Body of pancreas (tissue), 4 donors: ENCODE data around the gene MSI2. TPM values are rescaled to one million over a fixed set of nuclear protein-coding genes. Genes with fewer than 3 reads are reported as not detected.

Experiments used
- ATAC-seq: fragments of 150-250 bp; one replicate; pipeline ENCODE4 v1.9.1; 2016
- DNase-seq, 4 donors: peaks; one replicate each; pipeline ENCODE4 v3.0.0-alpha.2; 2019
- H3K27ac ChIP-seq, 4 donors: fragments of 200-600 bp; sonication (generic); 1 replicate in 3 of 4; 2 replicates in 1 of 4; pipeline versions ENCODE4 v1.5.1 to v1.6.1; 2016 to 2019; ENCODE audit warnings: mild to moderate bottlenecking in 1 of 4, mixed read lengths in 1 of 4, moderate library complexity in 1 of 4
- H3K27me3 ChIP-seq, 2 donors: fragments of 200-600 bp; sonication (generic); one replicate each; pipeline ENCODE4 v1.6.0; 2016; ENCODE audit warnings: mild to moderate bottlenecking in 1 of 2
- H3K36me3 ChIP-seq, 2 donors: fragments of 200-600 bp; sonication (generic); replicated peaks in 1 of 2; 2 replicates each; pipeline ENCODE4 v1.5.1; 2016; ENCODE audit warnings: low read depth in 2 of 2; ENCODE audit not compliant: insufficient read depth in 1 of 2
- H3K4me1 ChIP-seq: fragments of 200-600 bp; sonication (generic); one replicate; pipeline ENCODE4 v1.6.0; 2016
- H3K4me3 ChIP-seq, 2 donors: fragments of 200-600 bp; sonication (generic); 1 replicate in 1 of 2; 2 replicates in 1 of 2; pipeline ENCODE4 v1.5.1; 2016 to 2019
- H3K9me3 ChIP-seq, 3 donors: fragments of 200-600 bp; sonication (generic); 1 replicate in 2 of 3; 2 replicates in 1 of 3; pipeline ENCODE4 v1.5.1; 2016
- CTCF ChIP-seq, 7 experiments: fragments of 450-650 bp in 4 of 7; fragments of 200-600 bp in 3 of 7; sonication (generic) in 3 of 7; IDR thresholded peaks; one replicate each; pipeline ENCODE4 v1.5.1; 2016 to 2019; ENCODE audit warnings: antibody characterized with exemption in 7 of 7
- POLR2A ChIP-seq, 3 donors: fragments of 450-650 bp; IDR thresholded peaks; one replicate each; pipeline ENCODE4 v1.6.1; 2016; ENCODE audit warnings: antibody characterized with exemption in 3 of 3, mild to moderate bottlenecking in 2 of 3
- WGBS, 2 donors: methylation state at CpG; one replicate each; pipeline ENCODE4 v1.1.5; 2017; 5-methylcytosine and 5-hydroxymethylcytosine counted together
- intact Hi-C: fragments of 100-400 bp; cut with DNase I; formaldehyde crosslinking; loops from one replicate; pipeline ENCODE4 v1.15.1; 2023
- total RNA-seq, 2 donors: library from RNA; depleted of rRNA; stranded (reverse); fragments of >200 nt; gene quantifications; one replicate each; pipeline ENCODE4 v1.1.0, GENCODE V29; 2016

The MSI2 gene
- total RNA-seq, 2 donors from 2014 or later: 21.1 to 28.5 TPM

- WGBS, 2 donors: 71 to 79% methylated on average over 10 of the region's 10 CpGs
- ATAC-seq: peak; percentile 27
- H3K27ac ChIP-seq: no peak overlapping the region
These were observed 55.2 kb downstream of the MSI2 start for GRCh38 chr17:57311281-57312216.

GRCh38 chr17:57312242-57312641, 55.9 kb downstream of the MSI2 start:
- Histone ChIP-seq H3K27me3 (no peaks in the 10 kb centered on the region), H3K4me3 (no peak overlapping the region), H3K36me3 (no peaks in the 10 kb centered on the region), H3K27ac (no peak overlapping the region), H3K9me3 (no peaks in the 10 kb centered on the region), H3K4me1 (no peaks in the 10 kb centered on the region)
- WGBS, 2 donors: 50 to 71% methylated on average over 2 of the region's 2 CpGs
- intact Hi-C loops: no loop called here
- DNase-seq (no peak), ATAC-seq (no peak)
- TF ChIP-seq CTCF (IDR thresholded peaks at IDR 0.05) (no peak), POLR2A (IDR thresholded peaks at IDR 0.05) (no peak)

More at GRCh38 chr17:57311281-57312216, 55.2 kb downstream of the MSI2 start:
- intact Hi-C loops: no loop called here
- Histone ChIP-seq H3K4me3 (no peak overlapping the region), H3K9me3 (no peaks in the 10 kb centered on the region), H3K27me3 (no peaks in the 10 kb centered on the region), H3K36me3 (no peaks in the 10 kb centered on the region), H3K4me1 (no peaks in the 10 kb centered on the region)
- TF ChIP-seq POLR2A (IDR thresholded peaks at IDR 0.05): no peak
- DNase-seq: peak in 2 of 4 donors; percentile 24 to 42

- WGBS, 2 donors: 82 to 89% methylated on average over 9 to 10 of the region's 12 CpGs
- intact Hi-C loops: no loop called here
- no peaks in the 10 kb centered on the region for H3K4me1 ChIP-seq
These were observed 56.9 kb downstream of the MSI2 start for GRCh38 chr17:57313097-57313835.

GRCh38 chr17:57315061-57316015, 59.0 kb downstream of the MSI2 start:
- no peak overlapping the region for H3K27ac ChIP-seq
- TF ChIP-seq CTCF (IDR thresholded peaks at IDR 0.05) (no peak), POLR2A (IDR thresholded peaks at IDR 0.05) (no peak)
- WGBS, 2 donors: 83% methylated on average over 16 of the region's 16 CpGs
- ATAC-seq: no peak
- H3K4me3 ChIP-seq: no peak overlapping the region
- intact Hi-C loops: no loop called here
- no peaks in the 10 kb centered on the region for H3K9me3 ChIP-seq
- no peaks in the 10 kb centered on the region for H3K36me3 ChIP-seq
- H3K27me3 ChIP-seq: no peaks in the 10 kb centered on the region
- no peaks in the 10 kb centered on the region for H3K4me1 ChIP-seq
- no peak for DNase-seq

More at GRCh38 chr17:57313097-57313835, 56.9 kb downstream of the MSI2 start:
- no peak overlapping the region for H3K4me3 ChIP-seq
- H3K36me3 ChIP-seq: no peaks in the 10 kb centered on the region
- ATAC-seq (no peak), DNase-seq (no peak)
- no peak overlapping the region for H3K27ac ChIP-seq
- H3K27me3 ChIP-seq: no peaks in the 10 kb centered on the region
- TF ChIP-seq POLR2A (IDR thresholded peaks at IDR 0.05): no peak
- TF ChIP-seq CTCF (IDR thresholded peaks at IDR 0.05): no peak
- no peaks in the 10 kb centered on the region for H3K9me3 ChIP-seq
